Hematopoietic multipotent progenitor cell treated with erythropoietin and hydrocortisone succinate and interleukin-3 and kit ligand, for 8 days (in vitro differentiated cells): ENCODE results near the gene PRELP.

Experiments used
- DNase-seq: peaks from one replicate; pipeline ENCODE4 v3.0.0-alpha.2; 2015

PRELP gene

GRCh38 chr1:203528063-203528462, 52.5 kb downstream of the PRELP start:
- no peak for DNase-seq

GRCh38 chr1:203528976-203529835, 53.6 kb downstream of the PRELP start:
- DNase-seq = no peak

GRCh38 chr1:203531063-203531462, 55.5 kb downstream of the PRELP start:
- no peak for DNase-seq

GRCh38 chr1:203534012-203534411, 58.4 kb downstream of the PRELP start:
- DNase-seq = no peak

GRCh38 chr1:203534526-203534925, 58.9 kb downstream of the PRELP start:
- no peak for DNase-seq

GRCh38 chr1:203536575-203536974, 61.0 kb downstream of the PRELP start:
- no peak for DNase-seq

GRCh38 chr1:203536980-203537455, 61.4 kb downstream of the PRELP start:
- no peak for DNase-seq

- DNase-seq = no peak
These were observed 62.3 kb downstream of the PRELP start for GRCh38 chr1:203537806-203538464.

- no peak for DNase-seq
These were observed 63.1 kb downstream of the PRELP start for GRCh38 chr1:203538726-203539125.

- no peak for DNase-seq
These were observed 64.4 kb downstream of the PRELP start for GRCh38 chr1:203539831-203540546.
